Mesendoderm (in vitro differentiated cells): ENCODE measurements around the gene DGKI.

ENCODE experiments used
- DNase-seq: peaks from one replicate; pipeline ENCODE4 v3.0.0; 2013
- H2AK5ac ChIP-seq: 2 replicates; pipeline ENCODE4 v1.6.1; 2013; ENCODE audit warnings: low read length, inconsistent platforms
- H2BK120ac ChIP-seq: 2 replicates; pipeline ENCODE4 v1.6.1; 2013; ENCODE audit warnings: low read depth, mild to moderate bottlenecking, low read length, moderate library complexity, mixed read lengths
- H2BK15ac ChIP-seq: replicated peaks from 2 replicates; pipeline ENCODE4 v1.6.1; 2013; ENCODE audit warnings: low read depth, mild to moderate bottlenecking, moderate library complexity
- H2BK5ac ChIP-seq: 2 replicates; pipeline ENCODE4 v1.6.1; 2013; ENCODE audit warnings: low read length, inconsistent platforms
- H3K18ac ChIP-seq: 2 replicates; pipeline ENCODE4 v1.6.1; 2013; ENCODE audit warnings: mild to moderate bottlenecking, low read length, mixed read lengths
- H3K23ac ChIP-seq: one replicate; pipeline ENCODE4 v1.6.1; 2013; ENCODE audit warnings: low read length
- H3K27ac ChIP-seq: 2 replicates; pipeline ENCODE4 v1.5.1; 2013; ENCODE audit warnings: low read depth, mild to moderate bottlenecking, inconsistent platforms, low read length, moderate library complexity
- H3K27me3 ChIP-seq: 2 replicates; pipeline ENCODE4 v1.6.1; 2013; ENCODE audit warnings: low read length, control low read depth, mild to moderate bottlenecking, inconsistent platforms; ENCODE audit not compliant: insufficient read depth, poor library complexity
- H3K36me3 ChIP-seq: 2 replicates; pipeline ENCODE4 v1.6.1; 2013; ENCODE audit warnings: low read length, inconsistent platforms; ENCODE audit not compliant: control insufficient read depth, insufficient read depth
- H3K4ac ChIP-seq: one replicate; pipeline ENCODE4 v1.6.1; 2013; ENCODE audit warnings: low read depth, mild to moderate bottlenecking, low read length, moderate library complexity
- H3K4me1 ChIP-seq: 2 replicates; pipeline ENCODE4 v1.6.1; 2013; ENCODE audit warnings: low read depth, low read length, inconsistent platforms; ENCODE audit not compliant: control insufficient read depth
- H3K4me2 ChIP-seq: 2 replicates; pipeline ENCODE4 v1.6.1; 2013; ENCODE audit warnings: low read length
- H3K4me3 ChIP-seq: 2 replicates; pipeline ENCODE4 v1.5.1; 2013; ENCODE audit warnings: mild to moderate bottlenecking, low read length
- H3K56ac ChIP-seq: one replicate; pipeline ENCODE4 v1.6.1; 2013; ENCODE audit warnings: low read length
- H3K79me1 ChIP-seq: 2 replicates; pipeline ENCODE4 v1.6.1; 2013; ENCODE audit warnings: low read length, inconsistent platforms
- H3K79me2 ChIP-seq: 2 replicates; pipeline ENCODE4 v1.6.1; 2013; ENCODE audit warnings: mild to moderate bottlenecking, low read length; ENCODE audit not compliant: control insufficient read depth, insufficient read depth
- H3K9ac ChIP-seq: 2 replicates; pipeline ENCODE4 v1.6.1; 2013; ENCODE audit warnings: low read length, inconsistent platforms
- H4K5ac ChIP-seq: one replicate; pipeline ENCODE4 v1.6.1; 2013; ENCODE audit warnings: low read length
- H4K8ac ChIP-seq: one replicate; pipeline ENCODE4 v1.6.1; 2013; ENCODE audit warnings: low read depth, mild to moderate bottlenecking, control low read depth, low read length, moderate library complexity
- whole genome bisulfite sequencing: extraction: QIAGEN DNeasy Blood & Tissue Kit; methylation state at CpG from one replicate; pipeline ENCODE4 v1.1.7; 2013; ENCODE audit warnings: low lambda C conversion rate, missing lambda C conversion rate; ENCODE audit not compliant: insufficient coverage; ENCODE audit errors: extremely low coverage; 5-methylcytosine and 5-hydroxymethylcytosine counted together

Gene DGKI

GRCh38 chr7:137601642-137602041 is 245.1 kb downstream of the DGKI start:
- 100% methylated on average over 1 of the region's 6 CpGs for WGBS
- Histone ChIP-seq H3K56ac (no peak overlapping the region), H3K27ac (no peak overlapping the region), H3K79me2 (no peaks in the 10 kb centered on the region), H3K79me1 (no peaks in the 10 kb centered on the region), H4K5ac (no peak overlapping the region), H3K27me3 (no peaks in the 10 kb centered on the region), H3K36me3 (no peaks in the 10 kb centered on the region), H4K8ac (no peak overlapping the region), H3K4me1 (no peaks in the 10 kb centered on the region), H3K9ac (no peak overlapping the region), H3K4me2 (no peak overlapping the region), H3K4me3 (no peak overlapping the region), H3K18ac (no peak overlapping the region), H3K4ac (no peak overlapping the region), H2AK5ac (no peak overlapping the region), H2BK5ac (no peak overlapping the region), H2BK120ac (no peak overlapping the region), H3K23ac (no peak overlapping the region), H2BK15ac (no peak overlapping the region)
- DNase-seq = no peak

- no peak overlapping the region for H2BK120ac ChIP-seq
- H3K4me1 ChIP-seq = no peaks in the 10 kb centered on the region
- H3K27ac ChIP-seq = no peak overlapping the region
- H3K23ac ChIP-seq = no peak overlapping the region
- DNase-seq = no peak
- no CpG with 5 or more reads among the region's 4 CpGs for WGBS
- H3K27me3 ChIP-seq = no peaks in the 10 kb centered on the region
- no peak overlapping the region for H3K4me3 ChIP-seq
- H3K79me1 ChIP-seq = no peaks in the 10 kb centered on the region
- H2BK5ac ChIP-seq = no peak overlapping the region
- H3K9ac ChIP-seq = no peak overlapping the region
- H3K56ac ChIP-seq = no peak overlapping the region
- no peaks in the 10 kb centered on the region for H3K79me2 ChIP-seq
- H3K4me2 ChIP-seq = no peak overlapping the region
- H4K5ac ChIP-seq = no peak overlapping the region
- H4K8ac ChIP-seq = no peak overlapping the region
- no peak overlapping the region for H2AK5ac ChIP-seq
- no peak overlapping the region for H3K4ac ChIP-seq
- no peak overlapping the region for H3K18ac ChIP-seq
- H3K36me3 ChIP-seq = no peaks in the 10 kb centered on the region
- no peak overlapping the region for H2BK15ac ChIP-seq
Measured at GRCh38 chr7:137597856-137598255, 248.9 kb downstream of the DGKI start.

- Histone ChIP-seq H3K23ac (no peak overlapping the region), H2BK15ac (no peak overlapping the region), H3K18ac (no peak overlapping the region), H3K79me2 (no peaks in the 10 kb centered on the region), H2BK5ac (no peak overlapping the region), H3K27me3 (no peaks in the 10 kb centered on the region), H2BK120ac (no peak overlapping the region), H4K5ac (no peak overlapping the region), H3K36me3 (no peaks in the 10 kb centered on the region), H3K9ac (no peak overlapping the region), H4K8ac (no peak overlapping the region), H3K4me1 (no peaks in the 10 kb centered on the region), H2AK5ac (no peak overlapping the region), H3K4me2 (no peak overlapping the region), H3K79me1 (no peaks in the 10 kb centered on the region), H3K4me3 (no peak overlapping the region), H3K27ac (no peak overlapping the region), H3K56ac (no peak overlapping the region), H3K4ac (no peak overlapping the region)
- DNase-seq = no peak
- WGBS = no CpG with 5 or more reads among the region's 5 CpGs
Measured at GRCh38 chr7:137593115-137593711, 253.6 kb downstream of the DGKI start.

- H3K27ac ChIP-seq = no peak overlapping the region
- no peaks in the 10 kb centered on the region for H3K79me1 ChIP-seq
- H2BK120ac ChIP-seq = no peak overlapping the region
- peak overlapping the region; percentile 62 for H2BK15ac ChIP-seq
- H4K5ac ChIP-seq = no peak overlapping the region
- H3K79me2 ChIP-seq = no peaks in the 10 kb centered on the region
- no CpG with 5 or more reads among the region's 6 CpGs for WGBS
- H3K23ac ChIP-seq = no peak overlapping the region
- H3K36me3 ChIP-seq = no peaks in the 10 kb centered on the region
- H3K56ac ChIP-seq = no peak overlapping the region
- H3K18ac ChIP-seq = no peak overlapping the region
- H3K4ac ChIP-seq = peak overlapping the region; percentile 70
- no peaks in the 10 kb centered on the region for H3K4me1 ChIP-seq
- H3K4me3 ChIP-seq = no peak overlapping the region
- H4K8ac ChIP-seq = no peak overlapping the region
- no peak overlapping the region for H2AK5ac ChIP-seq
- H2BK5ac ChIP-seq = no peak overlapping the region
- no peak overlapping the region for H3K9ac ChIP-seq
- H3K27me3 ChIP-seq = no peaks in the 10 kb centered on the region
- no peak overlapping the region for H3K4me2 ChIP-seq
- peak; percentile 82 for DNase-seq
Measured at GRCh38 chr7:137592232-137592896, 254.4 kb downstream of the DGKI start.

GRCh38 chr7:137591421-137591837 is 255.3 kb downstream of the DGKI start:
- H3K36me3 ChIP-seq = no peaks in the 10 kb centered on the region
- H4K8ac ChIP-seq = no peak overlapping the region
- H3K56ac ChIP-seq = peak overlapping the region; percentile 26
- peak overlapping the region; percentile 62 for H2BK15ac ChIP-seq
- H2BK120ac ChIP-seq = no peak overlapping the region
- H3K18ac ChIP-seq = no peak overlapping the region
- no peak overlapping the region for H3K23ac ChIP-seq
- no peaks in the 10 kb centered on the region for H3K79me2 ChIP-seq
- no peaks in the 10 kb centered on the region for H3K27me3 ChIP-seq
- H3K9ac ChIP-seq = no peak overlapping the region
- no peak overlapping the region for H3K4ac ChIP-seq
- H3K4me3 ChIP-seq = no peak overlapping the region
- no peak overlapping the region for H4K5ac ChIP-seq
- no peaks in the 10 kb centered on the region for H3K4me1 ChIP-seq
- no peak overlapping the region for H2AK5ac ChIP-seq
- no peak overlapping the region for H3K4me2 ChIP-seq
- peak; percentile 61 for DNase-seq
- H3K27ac ChIP-seq = no peak overlapping the region
- H2BK5ac ChIP-seq = peak overlapping the region; percentile 6
- no CpG with 5 or more reads among the region's 5 CpGs for WGBS
- no peaks in the 10 kb centered on the region for H3K79me1 ChIP-seq
